CD1c-positive myeloid dendritic cell (primary cell): ENCODE measurements around the gene GDF7.

Experiments
- DNase-seq: peaks from one replicate; pipeline ENCODE4 v3.0.0-alpha.2; 2016; ENCODE audit errors: extremely low spot score

Gene GDF7

GRCh38 chr2:20645301-20645701 is 21.6 kb upstream of the GDF7 start:
- no peak for DNase-seq

DNA sequence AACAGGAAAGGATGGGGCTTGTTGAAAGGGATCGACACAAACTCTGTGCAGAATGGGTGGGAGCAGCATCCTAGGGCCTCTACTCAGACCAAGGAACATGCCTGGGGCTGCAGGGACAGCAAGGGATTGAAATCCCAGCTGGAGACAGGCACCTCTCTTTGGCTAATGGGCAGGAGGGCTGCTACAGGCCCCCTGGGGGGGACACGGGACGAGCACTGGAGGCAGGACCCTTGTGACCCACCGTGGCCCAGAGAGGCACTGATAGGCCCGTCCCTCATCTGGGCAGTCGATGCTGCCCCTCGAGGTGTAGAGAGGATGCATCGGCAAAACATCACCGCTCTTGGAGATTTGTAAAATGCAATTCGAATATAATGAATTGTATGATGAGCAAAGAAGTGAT is 21.2 kb upstream of the GDF7 start:
- no peak for DNase-seq

DNA sequence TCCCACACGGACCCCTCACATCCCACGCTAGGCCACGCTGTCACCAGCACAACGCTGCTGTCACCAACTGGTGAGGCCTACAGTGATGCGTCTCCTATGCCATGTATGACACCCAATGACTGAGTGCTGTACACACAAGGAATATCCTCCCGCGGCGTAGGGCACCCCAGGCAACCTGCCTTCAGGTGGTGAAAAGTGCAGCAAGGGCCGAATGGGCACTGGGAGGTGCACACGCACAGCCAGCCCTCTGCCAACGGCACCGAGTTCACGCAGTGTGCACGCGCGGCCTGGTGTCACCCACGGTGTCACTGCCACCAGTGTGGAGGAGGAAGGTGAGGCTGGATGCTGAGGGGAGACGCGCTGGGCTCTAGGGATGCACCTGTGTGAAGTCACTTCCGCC is 20.5 kb upstream of the GDF7 start:
- DNase-seq = no peak

- no peak for DNase-seq
These were observed 19.7 kb upstream of the GDF7 start for GRCh38 chr2:20647211-20647610.

- no peak for DNase-seq
These were observed 19.2 kb upstream of the GDF7 start for GRCh38 chr2:20647738-20648137.

GRCh38 chr2:20648206-20648605 is 18.7 kb upstream of the GDF7 start:
- no peak for DNase-seq

DNA sequence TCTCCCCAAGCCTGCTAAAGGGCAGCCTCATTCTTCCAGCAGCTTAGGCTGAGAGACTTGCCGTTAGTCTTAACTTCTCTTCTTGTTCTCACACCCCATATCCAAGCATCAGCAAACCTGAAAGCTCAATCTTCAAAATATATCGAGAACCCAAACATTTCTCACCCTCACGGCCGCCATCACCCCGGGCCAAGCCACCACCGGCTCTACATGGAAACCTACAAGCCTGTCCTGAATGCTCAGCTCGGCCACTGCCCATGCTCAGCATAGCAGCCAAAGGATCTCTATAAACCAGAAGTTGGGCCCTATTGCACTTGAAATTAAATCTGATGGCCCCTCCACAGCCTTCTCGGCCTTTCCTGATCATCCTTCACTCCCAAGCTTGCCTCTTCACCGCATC is 18.1 kb upstream of the GDF7 start:
- DNase-seq = no peak

DNA sequence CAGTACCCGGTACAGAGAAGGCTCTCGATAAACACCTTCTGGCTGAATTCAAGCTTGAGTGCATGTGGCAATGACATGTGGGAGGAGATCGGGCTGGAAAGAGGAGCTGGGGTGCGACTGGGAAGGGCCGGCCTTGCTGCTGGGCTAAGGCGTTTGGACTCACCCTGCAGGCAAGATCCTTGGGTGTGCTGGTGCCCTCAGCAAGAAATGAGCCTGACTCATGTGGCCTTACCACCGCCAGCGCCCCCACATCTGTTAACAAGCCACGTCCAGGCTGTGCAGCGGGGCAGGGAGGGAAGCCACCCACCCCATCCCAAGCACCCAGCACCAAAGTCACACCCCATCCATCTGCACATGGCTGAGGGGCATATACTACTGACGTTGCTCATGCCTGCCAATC is 17.4 kb upstream of the GDF7 start:
- peak; percentile 26 for DNase-seq

DNA sequence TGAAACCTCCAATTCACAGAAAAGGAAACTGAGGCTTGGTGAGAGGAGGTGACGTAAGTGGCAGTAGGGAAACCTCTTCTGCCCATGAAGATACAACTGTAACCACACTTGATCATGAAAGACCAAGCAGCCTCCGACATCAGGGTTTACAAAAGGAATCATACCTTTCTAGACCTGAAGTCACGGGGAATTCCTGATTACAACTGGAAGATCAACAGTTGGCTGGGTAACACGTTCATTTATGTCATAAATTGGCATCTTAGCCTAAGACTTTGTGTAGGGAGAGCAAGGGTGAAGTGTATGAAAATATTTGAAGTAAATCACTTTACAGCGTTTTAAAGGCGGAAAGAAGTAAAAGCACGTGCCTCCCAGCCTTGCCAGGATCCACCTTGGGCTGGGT is 17.0 kb upstream of the GDF7 start:
- no peak for DNase-seq

- peak; percentile 46 for DNase-seq
These were observed 16.5 kb upstream of the GDF7 start for GRCh38 chr2:20650393-20650876.

DNA sequence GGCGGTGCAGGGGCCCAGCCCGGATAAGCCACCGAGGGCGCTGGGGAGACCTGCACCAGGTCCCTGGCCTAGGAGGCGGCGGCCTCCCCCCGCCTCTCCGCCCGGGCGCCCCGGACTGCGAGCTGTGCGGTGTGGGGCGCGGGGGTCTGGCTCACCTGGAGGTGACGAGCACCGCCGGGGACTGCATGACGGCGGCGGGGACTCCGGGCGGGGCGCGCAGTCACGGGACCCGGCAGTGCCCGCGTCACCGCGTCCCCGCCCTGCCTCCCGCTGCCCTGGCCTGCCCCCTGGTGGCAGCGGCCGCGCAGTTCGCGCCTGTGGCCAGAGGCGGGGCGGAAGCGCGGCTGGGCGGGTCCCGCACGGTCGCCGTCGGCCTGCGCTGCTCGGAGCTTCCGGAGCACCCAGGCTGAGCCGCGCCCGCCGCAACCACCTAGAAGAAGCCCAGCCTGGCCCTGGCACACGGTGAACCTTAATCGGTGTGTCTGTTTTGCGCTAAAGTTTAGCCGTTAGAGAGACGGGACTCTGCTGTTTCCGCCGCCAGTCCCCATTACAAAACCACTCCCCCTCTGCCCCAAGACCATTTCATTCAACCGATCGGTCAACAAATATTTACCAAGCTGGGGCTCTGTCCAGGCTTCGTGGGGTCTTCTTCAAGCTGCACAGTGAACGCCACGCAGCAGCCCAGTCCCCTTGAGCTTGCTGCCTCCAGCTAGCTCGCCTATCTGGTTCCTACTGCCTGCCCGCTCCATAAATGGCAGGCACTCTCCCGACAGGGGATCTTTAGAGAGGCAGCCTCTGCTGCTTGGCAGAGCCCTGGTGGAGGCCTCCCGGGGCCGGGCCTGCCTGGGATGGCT is 15.8 kb upstream of the GDF7 start, which contains the start of gene HS1BP3:
TSS of gene HS1BP3 (minus strand) at position 222 of the 854 bp plus-strand sequence. CDS start at position 187, 35 bp downstream.
- DNase-seq = peak; percentile 96

DNA sequence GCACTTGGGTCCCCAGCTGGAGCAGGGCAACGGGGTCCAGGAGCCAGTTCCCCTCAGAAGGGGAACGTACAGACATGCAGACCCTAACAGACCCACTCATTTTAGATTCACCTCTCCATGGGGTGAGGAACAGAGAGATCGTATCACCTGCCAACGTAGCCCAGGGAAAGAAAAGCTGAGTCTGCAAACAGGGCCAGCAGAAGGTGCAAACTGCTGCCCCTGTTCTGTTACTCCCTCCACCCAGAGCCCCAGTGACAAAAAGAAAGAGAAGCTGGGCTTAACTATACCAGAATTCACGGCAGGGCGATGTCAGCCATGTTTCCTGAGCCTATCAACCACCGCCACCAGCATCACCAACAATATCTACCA is 15.2 kb upstream of the GDF7 start:
- DNase-seq = no peak

DNA sequence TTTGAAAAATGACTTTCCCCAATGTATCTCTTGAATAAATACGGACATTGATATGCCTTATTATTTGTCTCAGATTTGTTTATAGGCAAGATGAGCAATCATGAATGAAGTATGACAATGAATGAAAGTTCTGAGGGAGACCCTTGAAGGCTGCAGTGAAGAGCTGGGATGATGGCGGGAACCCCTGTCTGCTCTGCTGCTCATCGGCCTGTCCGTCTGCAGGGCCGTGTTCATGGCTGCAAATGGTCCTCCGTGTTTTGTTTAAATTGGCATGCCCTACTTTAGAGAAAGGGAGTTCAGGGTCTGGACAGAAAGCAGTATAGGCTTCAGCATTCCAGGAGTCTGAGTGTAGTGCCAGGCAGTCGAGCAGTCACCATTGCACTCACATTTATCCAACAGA is 14.8 kb upstream of the GDF7 start:
- no peak for DNase-seq

DNA sequence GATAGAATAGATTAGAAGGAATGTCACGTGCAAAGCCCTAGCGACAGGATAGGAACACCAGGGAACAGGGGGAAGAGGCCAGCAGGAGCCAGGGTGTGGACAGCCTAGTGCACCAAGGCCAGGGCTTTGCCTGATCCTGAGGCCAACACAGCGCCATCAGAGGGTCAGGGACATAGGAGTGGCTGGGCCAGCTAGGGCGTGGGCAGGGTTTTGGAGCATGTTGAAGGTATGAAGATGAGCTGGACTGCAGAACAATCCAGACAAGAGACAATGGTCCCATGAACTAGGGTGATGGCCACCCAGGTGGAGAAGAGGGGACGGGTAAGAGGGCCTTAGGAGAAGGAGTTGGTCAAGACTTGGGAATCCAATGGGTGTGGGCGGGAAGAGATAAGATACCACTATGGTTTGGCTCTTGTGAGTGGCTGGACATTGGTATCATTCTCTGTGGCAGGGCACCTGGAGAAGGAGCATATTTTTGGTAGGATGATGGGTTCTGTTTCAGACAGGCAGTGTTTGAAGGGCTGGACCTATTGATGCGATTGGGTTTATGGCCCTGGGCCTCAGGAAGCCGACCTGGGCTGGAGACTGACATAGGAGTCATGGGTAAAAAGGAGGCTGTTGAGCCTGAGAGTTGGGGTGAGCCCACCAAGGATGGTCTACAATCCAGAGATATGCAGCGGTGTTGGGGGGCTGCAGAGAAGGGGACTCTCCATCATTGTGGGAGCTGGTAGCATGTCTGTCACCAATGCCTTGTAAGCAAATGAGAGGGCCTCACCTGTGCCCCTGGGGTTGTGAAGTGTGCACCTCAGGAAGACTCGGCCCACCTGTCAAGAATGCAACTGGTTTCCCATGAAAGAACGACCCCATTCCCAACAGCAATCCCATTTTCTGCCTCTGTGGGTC is 14.0 kb upstream of the GDF7 start:
- no peak for DNase-seq

DNA sequence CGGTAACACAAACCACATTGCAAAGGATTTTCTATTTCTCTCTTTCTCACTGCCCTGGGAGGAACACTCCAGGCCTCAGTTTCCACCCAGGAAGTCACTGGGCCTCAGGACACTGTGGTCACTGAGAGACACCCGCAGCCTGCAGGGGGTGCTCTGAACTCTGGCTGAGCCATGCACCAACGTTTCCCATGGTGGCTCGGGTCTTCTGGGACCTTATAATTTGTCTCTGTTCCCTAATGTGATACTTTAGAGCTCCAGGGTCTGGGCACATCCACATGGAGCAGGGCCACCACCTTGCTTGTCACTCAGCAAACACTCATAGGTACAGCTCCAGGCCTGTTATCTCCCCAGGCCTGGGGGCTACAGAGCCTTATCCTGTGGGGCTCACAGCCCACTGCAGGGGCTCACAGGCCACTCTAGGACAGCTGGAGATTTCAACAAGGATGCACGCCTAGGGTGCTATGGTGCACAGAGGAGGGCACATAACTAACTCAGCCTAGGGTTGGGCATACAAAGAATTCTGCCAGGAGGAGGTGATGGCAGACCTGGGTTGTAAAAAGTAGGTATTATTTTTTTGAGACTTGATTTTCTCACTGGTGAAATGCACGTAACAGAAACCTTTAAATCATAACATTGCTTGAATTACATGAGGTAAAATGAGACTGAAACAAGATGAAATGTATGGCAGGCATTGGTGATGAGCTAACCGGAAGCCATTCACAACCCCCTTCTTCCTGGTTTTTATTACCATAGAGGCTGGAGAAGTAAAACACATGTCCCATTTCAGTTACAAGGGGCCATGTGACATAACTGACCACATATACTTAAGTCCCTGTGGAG is 13.0 kb upstream of the GDF7 start:
- no peak for DNase-seq

DNA sequence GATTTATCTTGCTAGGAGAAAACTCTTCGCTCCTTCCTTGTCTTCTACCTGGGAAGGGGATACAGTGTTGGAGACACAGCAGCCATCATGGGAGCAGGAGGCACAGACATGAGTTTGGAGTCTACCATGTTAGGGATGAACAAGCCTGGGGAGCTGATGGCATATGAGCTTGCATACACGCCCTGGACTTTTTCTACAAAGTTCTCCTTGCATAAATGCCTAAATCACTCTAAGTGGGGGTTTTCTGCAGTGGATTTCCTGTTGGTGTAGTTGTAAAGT is 12.5 kb upstream of the GDF7 start:
- no peak for DNase-seq

DNA sequence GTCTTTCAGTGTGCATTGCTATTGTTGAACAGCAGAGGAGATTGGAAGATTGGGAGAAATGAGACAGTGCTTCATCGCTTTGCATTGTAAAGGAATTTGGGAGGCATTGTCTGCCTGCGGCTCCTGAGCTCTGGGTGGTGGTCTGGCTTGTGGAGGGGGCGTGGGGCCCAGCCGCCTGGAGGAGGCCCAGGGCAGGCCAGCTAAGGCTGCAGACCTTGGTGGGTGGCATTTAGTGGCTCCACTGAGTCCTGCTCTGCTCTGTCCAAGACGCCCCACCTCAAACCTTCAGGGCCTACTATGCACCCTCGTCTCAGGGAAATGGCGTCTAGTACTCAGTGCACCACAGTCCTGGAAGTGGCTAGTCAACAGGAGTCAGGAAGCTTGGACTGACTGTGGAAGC is 10.4 kb upstream of the GDF7 start:
- no peak for DNase-seq

GRCh38 chr2:20657522-20658235 is 9.3 kb upstream of the GDF7 start:
- DNase-seq = no peak

GRCh38 chr2:20660506-20661420 is 6.2 kb upstream of the GDF7 start:
- DNase-seq = peak; percentile 35
